GM12864 (cell line): ENCODE data around the gene FAM131B.

Source experiments
- DNase-seq: peaks from one replicate; pipeline ENCODE4 v3.0.0-alpha.2; 2011; ENCODE audit warnings: low read depth
- H3K4me3 ChIP-seq: 2 replicates; pipeline ENCODE4 v1.5.1; 2011; ENCODE audit warnings: mild to moderate bottlenecking, low read depth, low read length, control low read depth
- CTCF ChIP-seq: IDR thresholded peaks from 2 replicates; pipeline ENCODE4 v1.5.1; 2011; ENCODE audit warnings: low read depth, mild to moderate bottlenecking, moderate library complexity, low read length, control low read depth, inconsistent platforms; ENCODE audit errors: missing control alignments

Gene FAM131B

GRCh38 chr7:143389316-143390103 lies 27.0 kb upstream of the FAM131B start:
- no peak overlapping the region for H3K4me3 ChIP-seq
- TF ChIP-seq CTCF = no peak
- DNase-seq = no peak

GRCh38 chr7:143388491-143389101 lies 26.1 kb upstream of the FAM131B start:
- no peak for DNase-seq
- no peak for TF ChIP-seq CTCF
- no peak overlapping the region for H3K4me3 ChIP-seq

- no peak for TF ChIP-seq CTCF
- H3K4me3 ChIP-seq = no peak overlapping the region
- no peak for DNase-seq
These were observed 25.5 kb upstream of the FAM131B start for GRCh38 chr7:143388051-143388450.

- TF ChIP-seq CTCF = no peak
- no peak for DNase-seq
- no peak overlapping the region for H3K4me3 ChIP-seq
These were observed 24.9 kb upstream of the FAM131B start for GRCh38 chr7:143387156-143387975.

GRCh38 chr7:143385891-143386781 lies 23.6 kb upstream of the FAM131B start:
- H3K4me3 ChIP-seq = no peak overlapping the region
- TF ChIP-seq CTCF = no peak
- DNase-seq = no peak

GRCh38 chr7:143384661-143385631 lies 22.4 kb upstream of the FAM131B start:
- no peak for DNase-seq
- TF ChIP-seq CTCF = no peak
- no peak overlapping the region for H3K4me3 ChIP-seq
